Fibroblast of peridontal ligament (primary cell): ENCODE measurements around the gene TPST2.

Experiments
- DNase-seq: peaks from one replicate; pipeline ENCODE4 v3.0.0-alpha.2; 2010; ENCODE audit errors: extremely low read depth

Gene TPST2

DNA sequence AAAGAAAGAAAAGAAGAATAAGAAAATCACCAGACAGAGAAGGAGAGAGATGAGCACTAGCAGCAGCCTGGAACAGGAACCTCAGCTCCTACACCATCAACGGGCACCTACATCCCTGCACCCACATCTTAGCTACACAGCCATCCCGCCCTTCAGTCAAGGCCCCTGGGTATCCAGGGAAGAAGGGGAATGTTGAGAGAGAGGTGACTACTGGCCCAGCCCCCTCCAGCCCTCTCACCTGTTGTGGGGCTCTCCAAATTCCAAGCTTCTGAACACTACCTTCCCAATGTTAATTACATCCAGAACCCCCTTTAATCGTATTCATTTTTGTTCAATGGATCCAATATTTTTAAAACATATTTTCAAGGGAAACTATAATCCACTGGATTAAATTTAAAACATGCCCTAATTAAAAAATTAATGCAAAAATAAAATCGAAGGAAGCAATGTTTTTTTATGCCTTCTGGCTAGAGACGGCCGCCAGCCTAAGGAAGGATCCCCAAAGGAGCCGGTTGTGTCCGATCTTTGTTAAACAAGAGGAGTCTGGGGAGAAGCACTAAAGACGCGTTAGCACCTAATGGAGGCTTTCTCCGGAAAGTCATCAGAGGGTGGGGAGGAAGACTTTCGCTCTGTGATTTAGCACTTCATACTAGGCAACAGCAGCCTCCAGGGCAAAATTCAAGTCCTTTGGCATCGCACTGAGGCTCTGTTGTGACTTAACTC is 9.5 kb downstream of the TPST2 start:
- no peak for DNase-seq

DNA sequence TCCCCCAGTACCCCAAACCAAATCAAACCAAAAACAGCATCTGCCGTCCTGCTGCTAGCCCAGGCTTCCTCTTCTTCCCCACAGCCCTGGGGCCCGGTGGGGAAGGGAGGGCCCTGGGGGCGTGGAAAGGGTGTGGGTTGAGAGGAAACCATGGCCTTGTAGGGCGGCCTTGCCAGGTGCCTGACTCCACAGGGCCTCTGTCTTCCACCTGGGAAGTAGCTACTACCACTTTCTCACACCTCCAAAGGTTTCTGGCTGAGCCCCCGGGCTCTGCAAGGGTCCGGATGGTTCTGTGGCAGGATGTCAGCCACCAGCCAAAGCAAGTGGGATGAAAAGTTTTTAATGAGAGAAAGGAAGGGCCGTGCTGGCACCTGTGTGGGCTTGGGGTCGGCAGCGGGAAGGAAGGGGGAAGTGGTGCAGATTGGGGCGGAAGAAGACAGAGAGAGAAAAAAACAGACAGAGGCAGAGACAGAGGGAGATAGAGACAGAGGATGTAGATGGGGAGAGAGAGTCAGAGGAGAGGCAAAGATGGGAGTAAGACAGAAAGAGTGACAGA is 10.5 kb downstream of the TPST2 start:
- DNase-seq: no peak

DNA sequence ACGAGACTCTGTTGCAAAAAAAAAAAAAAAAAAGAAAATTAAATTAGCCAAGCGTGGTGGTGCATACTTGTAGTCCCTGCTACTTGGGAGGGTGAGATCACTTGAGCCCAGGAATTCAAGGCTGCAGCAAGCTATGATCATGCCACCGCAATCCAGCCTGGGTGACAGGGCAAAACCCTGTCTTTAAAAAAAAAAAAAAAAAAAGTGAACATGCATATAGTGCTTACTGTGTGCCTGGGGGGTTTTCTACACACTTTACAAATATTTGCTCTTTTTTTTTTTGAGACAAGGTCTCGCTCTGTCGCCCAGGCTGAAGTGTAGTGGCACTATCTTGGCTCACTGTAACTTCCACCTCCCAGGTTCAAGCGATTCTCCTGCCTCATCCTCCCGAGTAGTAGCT is 12.9 kb downstream of the TPST2 start:
- no peak for DNase-seq

DNA sequence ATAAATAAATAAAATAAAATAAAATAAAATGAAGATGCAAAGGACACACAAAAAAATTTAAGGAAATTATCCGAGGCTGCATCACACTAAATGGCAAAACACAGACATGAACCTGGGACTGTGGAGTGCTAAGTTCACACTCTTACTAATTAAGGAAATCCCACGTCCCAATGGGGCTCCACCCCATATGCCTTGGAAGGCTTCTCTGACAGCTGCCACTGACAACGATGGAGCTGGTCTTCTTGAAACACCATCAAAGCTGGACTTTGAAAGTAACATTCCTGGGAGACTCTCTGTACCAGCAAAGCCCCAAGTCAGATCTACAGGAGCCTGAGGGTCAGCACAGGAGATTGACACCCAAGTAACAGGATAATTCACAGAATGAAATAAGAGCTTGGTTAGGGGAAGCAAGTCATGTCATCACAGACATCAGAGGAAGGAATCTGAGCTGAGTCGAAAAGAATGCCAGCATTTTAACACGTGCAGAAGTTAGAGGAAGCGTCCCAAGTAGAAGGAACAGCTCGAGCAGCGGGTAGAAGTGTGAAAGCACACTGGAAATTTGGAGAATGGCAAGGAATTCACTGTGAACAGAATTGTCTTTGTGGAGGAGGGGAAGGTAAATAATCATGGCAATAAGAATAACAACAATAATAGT is 13.8 kb downstream of the TPST2 start:
- DNase-seq: no peak

DNA sequence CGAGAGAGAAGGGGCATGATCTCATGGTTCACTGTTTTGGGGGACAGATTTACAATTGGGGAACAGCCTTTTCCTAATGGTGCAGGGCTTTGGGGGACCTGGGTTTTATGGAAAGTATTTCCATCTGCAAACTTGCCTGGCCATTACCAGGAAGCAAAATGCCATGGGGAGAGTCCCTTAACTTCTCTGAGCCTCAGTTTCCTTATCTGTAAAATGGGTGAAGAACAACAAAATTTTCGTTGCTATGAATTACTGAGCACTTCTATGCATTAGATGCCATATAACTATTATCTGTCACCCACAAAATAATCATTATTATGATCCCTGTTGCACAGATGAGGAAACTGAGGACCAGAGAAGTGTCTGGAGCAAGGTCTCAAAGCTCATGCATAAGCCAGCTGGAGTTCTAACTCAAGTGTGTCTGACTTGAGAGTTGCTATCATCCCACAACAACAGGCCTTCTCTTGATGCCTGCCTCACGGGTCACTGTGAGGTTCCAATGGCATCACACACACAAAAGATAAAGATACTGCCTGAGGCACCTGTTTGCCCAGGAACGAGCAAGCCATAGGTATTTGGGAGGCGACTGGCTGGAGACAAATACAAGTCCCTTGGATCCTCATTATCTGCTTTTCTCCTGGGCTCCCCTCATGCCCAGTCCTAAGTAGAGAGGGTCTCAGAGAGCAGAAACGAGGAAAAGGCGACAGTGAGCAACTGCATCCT is 15.8 kb downstream of the TPST2 start:
- no peak for DNase-seq

DNA sequence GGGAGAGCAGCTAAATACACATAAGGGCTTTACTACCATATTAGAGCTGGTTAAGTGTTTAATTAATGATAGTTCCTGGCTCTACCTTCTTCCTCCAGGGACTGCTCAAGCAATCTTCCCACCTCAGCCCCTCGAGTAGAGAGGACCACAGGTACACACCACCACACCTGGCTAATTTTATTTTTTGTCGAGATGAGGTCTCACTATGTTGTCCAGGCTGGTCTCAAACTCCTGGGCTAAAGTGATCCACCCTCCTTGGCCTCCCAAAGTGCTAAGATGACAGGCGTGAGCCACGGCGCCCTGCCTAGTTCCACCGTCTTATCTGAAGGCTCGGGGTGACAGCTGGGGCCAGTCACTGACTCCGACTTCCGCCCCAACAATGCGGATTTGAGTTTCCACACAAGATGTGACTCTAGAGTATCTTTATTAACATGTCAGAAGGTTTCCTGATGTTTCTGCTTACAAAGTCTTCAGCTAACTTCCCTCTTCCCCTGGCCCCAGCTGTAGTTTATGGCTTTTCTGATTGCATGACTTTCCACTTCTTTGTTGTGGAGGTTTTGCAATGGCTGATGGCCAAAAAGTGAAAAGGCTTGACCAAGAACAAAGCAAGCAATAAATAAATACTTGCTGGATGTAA is 16.8 kb downstream of the TPST2 start:
- DNase-seq: peak; percentile 42

DNA sequence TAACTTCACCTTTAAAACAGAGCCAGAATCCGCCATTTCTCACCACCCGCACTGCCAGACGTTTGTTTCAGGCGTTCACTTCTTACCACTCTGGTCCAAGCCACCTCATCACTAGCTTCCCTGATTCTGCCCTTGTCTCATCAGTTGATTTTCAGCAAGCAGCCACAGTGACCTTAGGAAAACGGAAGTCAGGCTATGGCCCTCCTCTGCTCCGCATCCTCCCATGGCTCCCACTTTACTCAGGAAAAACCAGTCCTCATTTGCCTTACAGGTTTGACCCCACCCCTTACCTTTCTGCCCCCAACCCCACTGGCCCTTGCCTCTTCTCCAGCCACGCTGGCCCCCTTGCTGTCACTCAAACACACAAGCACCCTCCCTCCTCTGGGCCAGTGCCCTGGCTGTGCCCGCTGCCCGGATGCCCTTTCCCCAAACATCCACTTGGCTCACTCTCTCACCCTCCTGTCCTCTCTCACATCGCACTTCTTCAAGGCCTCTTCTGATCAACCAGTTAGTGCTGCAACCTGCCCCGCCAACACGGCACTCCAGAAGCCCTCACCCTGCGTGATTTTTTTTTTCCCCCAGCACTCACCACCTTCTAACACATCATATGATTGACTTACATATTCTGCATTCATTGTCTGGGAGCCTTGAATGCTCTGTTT is 18.9 kb downstream of the TPST2 start:
- DNase-seq: no peak

DNA sequence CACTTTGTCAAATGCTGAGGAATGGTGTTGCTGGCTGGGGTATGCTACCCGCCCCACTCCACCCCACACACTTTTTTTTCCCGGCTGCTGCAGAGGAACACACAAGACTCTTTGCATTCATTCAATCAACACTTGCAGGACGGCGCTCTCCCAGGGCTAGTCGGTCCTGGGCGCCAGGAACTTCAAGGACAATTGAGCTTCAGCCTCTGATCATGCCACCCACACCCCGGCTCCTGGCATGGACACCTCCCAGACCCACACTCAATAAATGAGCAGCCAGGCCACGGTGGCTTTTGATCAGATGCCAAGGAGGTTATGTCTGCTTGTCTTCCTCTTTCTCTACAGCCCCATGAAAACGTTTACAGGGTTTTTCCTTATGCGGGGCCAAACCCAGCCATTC is 19.8 kb downstream of the TPST2 start:
- DNase-seq: no peak

DNA sequence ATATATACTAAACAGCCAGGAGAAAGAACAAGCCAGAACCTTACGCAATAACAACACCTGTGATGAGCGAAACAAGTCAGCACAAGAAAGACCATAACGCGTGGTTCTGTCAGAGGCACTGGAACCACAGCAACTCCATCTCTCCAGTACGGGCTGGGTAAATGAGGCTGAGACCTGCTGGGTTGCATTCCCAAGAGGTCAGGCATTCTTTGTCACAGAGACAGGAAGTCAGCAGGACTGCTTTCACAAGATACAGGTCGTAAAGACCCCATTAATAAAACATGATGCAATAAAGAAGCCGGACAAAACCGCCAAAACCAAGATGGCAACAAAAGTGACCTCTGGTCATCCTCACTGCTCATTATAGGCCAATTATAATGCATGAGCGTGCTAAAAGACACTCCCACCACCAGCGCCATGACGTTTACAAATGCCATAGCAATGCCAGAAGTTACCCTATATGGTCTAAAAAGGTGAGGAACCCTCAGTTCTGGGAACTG is 21.7 kb downstream of the TPST2 start:
- no peak for DNase-seq

DNA sequence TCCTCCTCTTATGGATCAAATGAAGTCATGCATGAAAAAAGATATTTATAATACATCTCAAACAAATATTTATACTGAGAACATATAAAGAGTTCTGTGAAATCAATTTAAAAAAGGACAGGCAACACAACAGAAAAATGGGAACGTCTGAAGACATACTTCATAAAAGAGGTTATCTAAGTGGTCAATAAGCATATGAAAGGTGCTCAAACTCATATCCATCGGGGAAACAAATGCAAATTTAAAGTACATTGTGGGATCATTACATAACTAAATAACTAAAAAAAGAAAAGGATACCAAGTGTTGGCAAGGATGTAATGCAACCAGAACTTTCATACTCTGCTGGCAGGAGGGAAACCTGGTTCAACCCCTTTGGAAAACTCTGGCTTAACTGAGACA is 22.3 kb downstream of the TPST2 start:
- DNase-seq: no peak

DNA sequence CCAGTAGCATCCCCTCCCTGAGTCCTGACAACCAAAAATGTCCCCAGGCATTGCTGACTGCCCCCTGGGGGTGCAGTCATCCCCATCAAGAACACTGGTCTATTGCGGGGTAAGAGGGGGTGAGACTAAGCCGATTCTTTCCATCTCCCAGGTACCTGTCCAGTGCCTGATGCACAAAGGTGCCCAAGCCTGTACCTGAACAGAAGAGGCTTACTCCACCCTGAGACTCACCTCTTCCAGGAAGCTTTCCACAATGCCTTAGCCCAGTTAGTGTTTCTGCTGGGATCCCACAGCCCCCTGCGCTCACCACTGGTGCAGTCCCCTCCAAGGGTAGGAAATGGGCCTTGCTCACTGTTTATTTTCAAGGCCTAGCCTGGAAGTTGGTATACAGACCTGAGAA is 22.9 kb downstream of the TPST2 start:
- no peak for DNase-seq

DNA sequence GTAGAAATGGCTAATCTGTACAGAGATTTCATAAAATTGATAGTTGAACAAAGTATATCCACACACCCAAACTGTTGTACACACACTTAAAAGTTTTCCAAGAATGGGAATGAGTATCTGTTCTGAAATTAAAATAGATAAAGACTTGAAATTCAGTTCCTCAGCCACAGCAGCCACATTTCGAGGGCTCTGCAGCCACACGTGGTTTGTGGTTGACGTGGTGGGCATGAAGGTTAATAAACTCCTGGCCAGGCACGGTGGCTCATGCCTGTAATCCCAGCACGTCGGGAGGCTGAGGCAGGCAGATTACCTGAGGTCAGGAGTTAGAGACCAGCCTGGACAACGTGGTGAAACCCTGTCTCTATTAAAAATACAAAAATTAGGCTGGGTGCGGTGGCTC is 24.0 kb downstream of the TPST2 start:
- DNase-seq: no peak

DNA sequence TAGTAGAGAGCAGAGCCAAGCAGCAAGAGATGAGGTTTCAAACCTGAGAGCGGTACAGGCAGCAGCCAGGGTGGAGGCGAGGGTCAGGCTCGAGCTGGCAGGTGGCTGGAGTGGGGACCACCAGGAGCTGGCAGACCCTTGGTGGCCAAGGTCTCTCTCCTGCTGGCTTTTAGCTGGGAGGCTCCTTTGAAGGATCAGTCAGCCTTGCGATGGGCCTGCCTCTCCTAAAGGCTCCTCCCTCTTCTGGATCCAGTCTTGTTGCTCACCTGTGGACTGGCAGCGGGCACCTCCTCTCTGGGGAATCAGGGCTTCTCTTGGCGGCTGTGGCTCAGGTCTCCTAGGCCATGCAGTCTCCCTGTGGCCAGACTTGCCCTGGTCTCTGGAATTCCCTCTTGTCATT is 24.8 kb downstream of the TPST2 start:
- no peak for DNase-seq

DNA sequence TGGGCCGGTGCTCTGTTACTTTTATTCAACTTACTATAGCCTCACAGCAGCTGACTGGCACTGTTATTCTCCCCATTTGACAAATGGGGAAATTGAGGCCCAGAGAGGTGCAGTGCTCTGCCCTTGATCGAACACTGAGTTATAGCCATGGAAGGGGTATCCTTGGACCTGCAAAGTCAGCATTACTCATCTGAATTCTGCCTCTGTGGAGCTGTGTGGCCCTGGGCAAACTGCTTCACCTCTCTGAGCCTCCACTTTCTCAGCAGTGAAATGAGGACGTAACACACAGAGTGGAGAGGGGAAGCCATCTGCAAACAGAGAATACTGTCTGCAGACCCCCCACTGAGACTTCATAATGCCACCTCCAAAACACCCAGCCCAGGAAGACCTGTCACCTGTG is 25.3 kb downstream of the TPST2 start:
- no peak for DNase-seq

DNA sequence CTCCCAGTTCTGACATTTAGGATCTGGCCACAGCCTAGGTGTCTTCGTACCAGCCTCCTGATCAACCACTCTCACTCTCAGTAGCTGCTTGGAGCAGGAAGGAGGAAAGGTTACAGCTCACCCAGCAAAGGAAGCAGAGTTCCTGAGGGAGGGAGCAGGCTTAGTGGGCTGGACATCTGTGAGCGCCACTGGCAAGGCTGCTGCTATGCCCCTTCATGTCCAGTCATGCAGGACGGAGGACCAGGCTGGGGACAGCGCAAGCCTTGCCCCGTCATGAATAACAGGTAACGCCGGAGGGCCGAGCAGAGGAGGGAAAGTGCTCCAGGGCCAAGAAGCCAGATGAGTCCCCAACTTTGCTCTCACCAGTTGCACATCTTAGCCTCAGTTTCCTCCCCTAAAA is 25.8 kb downstream of the TPST2 start:
- no peak for DNase-seq

DNA sequence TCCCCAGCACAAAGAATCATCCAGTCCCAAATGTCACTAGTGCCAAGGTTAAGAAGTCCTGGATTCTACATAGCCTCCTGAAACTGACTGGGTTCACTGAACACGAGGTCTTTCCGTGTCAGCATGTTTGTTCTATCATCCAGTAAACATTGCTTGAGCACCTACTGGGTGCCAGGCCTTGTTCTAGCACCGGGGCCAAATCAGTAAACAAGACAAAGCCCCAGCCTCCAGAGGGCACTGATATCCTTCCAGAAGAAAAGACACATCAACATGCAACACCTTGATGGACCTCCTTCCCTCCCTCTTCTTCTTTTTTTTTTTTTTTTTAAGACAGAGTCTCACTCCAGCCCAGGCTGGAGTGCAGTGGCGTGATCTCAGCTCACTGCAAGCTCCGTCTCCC is 26.9 kb downstream of the TPST2 start:
- no peak for DNase-seq

DNA sequence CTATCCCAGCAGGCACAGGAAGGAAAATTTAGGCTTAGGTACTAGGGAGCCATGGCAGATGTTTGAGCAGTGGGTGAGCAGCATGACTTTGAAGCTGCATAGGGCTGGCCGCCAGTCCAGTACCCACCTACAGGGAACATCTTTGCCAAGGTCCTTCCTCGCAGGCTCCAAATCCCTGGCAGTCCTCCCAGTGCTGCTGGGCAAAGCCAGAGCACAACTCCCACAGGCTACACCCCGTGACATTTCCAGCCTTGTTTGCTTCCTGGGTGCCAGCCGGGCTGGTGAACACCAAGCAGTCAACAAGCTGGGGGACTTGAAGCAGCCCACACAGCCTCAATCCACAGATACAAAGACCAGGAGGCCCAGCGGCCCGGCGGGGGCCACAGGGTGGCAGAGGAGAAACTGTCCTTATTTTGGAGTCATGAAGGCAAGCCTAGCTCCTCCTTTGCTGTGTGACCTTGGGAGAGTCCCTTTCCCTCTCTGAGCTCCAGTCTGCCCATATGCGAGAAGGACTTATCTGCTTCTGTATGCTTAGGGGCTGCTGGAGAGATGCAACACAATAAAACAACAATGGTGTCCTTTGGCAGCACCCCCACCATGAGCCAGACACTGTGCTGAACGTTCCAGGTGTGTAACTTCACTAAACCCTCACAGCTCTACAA is 28.0 kb downstream of the TPST2 start:
- no peak for DNase-seq

DNA sequence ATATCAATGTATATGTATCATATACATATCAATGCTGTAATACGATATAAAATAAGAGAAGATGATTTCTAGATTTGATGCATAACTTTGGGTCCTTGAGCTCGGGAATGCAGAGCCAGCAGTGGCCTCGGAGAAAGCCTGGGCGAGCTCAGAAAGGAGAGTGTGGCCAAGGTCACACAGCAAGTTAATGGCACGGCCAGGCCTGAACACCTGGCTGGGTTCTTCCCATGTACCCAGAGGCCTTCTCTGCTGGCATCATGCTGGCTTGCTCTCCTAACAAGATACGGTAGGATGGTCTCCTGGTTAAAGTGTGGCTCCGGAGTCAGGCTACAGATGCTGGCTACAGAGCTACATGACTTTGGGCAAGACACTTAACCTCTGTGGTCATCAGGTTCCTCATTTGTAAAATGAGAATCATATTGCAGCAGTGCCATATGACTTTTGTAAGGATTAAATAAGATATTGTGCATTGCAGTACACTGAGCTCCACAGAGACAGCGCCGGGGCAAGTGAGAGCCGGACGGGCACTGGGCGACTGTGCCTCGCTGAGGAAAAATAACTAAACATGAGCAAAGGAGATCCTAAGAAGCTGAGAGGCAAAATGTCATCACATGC is 29.9 kb downstream of the TPST2 start:
- DNase-seq: no peak

DNA sequence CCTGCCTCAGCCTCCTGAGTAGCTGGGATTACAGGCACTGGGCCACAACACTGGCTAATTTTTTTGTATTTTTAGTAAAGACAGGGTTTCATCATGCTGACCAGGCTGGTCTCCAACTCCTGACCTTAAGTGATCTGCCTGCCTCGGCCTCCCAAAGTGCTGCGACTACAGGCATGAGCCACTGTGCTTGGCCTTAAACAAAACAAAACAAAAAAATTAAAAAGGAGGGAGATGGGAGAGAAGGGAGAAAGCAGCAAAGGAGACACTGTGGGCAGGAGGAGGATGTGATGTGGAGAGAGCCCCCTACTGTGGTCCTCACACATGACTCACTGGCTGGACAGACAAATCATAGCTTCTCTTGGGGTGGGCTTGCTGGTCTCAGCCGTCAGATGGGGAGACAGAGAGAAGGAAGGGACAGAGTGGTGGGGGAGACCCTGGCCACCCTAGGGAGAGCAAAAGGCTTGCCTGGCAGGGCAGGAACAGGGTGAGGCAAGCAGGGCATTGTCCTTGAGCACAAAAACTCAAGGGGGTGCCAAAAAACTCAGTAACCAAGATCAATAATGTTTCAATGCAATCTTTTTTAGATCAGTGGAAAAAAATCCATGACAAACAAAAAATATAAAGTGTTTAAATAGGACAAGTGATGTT is 31.6 kb downstream of the TPST2 start:
- peak; percentile 63 for DNase-seq

DNA sequence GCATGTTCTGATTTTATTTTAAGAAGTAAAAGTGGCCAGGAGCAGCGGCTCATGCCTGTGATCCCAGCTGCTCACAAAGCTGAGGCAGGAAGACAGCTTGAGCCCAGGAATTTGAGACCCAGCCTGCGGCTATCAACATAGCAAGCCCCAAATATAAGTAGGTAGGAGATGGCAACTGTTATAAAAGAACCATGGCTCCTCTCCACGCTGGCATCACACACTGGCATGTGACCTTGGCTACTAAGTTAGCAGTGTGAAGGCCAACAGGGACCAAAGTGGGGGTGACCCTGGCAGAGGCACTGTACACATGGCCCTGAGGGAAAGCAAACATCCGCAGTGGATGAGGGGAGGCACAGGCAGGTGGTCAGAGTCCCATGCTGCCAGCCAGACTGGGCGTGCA is 33.0 kb downstream of the TPST2 start:
- DNase-seq: no peak
